NK-92 (cell line): Measurements from ENCODE around the gene PCDHGB2.
"Not testable (repeated sequence)": the region's sequence is repeated elsewhere in the genome, so short reads cannot be mapped to it uniquely, and the experiment has no call there.

Experiments used
- DNase-seq: peaks from one replicate; lab custom pipeline; 2025; ENCODE audit not compliant: unreplicated experiment; lab: John Stamatoyannopoulos, UW

PCDHGB2 gene

GRCh38 chr5:141383345-141383744 is 23.6 kb downstream of the PCDHGB2 start:
- no peak for DNase-seq

GRCh38 chr5:141384471-141385267 is 24.9 kb downstream of the PCDHGB2 start:
- DNase-seq: no peak

GRCh38 chr5:141387557-141388311 is 27.9 kb downstream of the PCDHGB2 start, which contains the start of gene PCDHGB4:
PCDHGB4 (plus strand) TSS chr5:141387698; CDS start chr5:141387885, 187 bp downstream.
- DNase-seq: not testable (repeated sequence)

GRCh38 chr5:141388661-141389060 is 28.9 kb downstream of the PCDHGB2 start:
- no peak for DNase-seq

- DNase-seq: no peak
These were observed 29.6 kb downstream of the PCDHGB2 start for GRCh38 chr5:141389153-141390042.

- no peak for DNase-seq
These were observed 32.8 kb downstream of the PCDHGB2 start, which contains the start of gene PCDHGA8 for GRCh38 chr5:141392429-141393198. PCDHGA8 (plus strand) TSS chr5:141392633; CDS start chr5:141392814, 181 bp downstream.

- DNase-seq: no peak
These were observed 33.5 kb downstream of the PCDHGB2 start for GRCh38 chr5:141393267-141393666.

GRCh38 chr5:141394401-141395187 is 34.8 kb downstream of the PCDHGB2 start:
- DNase-seq: not testable (repeated sequence)

- DNase-seq: not testable (repeated sequence)
These were observed 38.2 kb downstream of the PCDHGB2 start, which contains the start of gene PCDHGB5 for GRCh38 chr5:141397756-141398551. PCDHGB5 (plus strand) TSS chr5:141397947; CDS start chr5:141398128, 181 bp downstream.

GRCh38 chr5:141398608-141399007 is 38.8 kb downstream of the PCDHGB2 start:
- no peak for DNase-seq

- no peak for DNase-seq
These were observed 39.9 kb downstream of the PCDHGB2 start for GRCh38 chr5:141399555-141400258.

- no peak for DNase-seq
These were observed 42.9 kb downstream of the PCDHGB2 start, which contains the start of gene PCDHGA9 for GRCh38 chr5:141402553-141403243. PCDHGA9 (plus strand) TSS chr5:141402778; CDS start chr5:141402953, 175 bp downstream.

- no peak for DNase-seq
These were observed 43.6 kb downstream of the PCDHGB2 start for GRCh38 chr5:141403387-141403786.

GRCh38 chr5:141407790-141408505 is 48.2 kb downstream of the PCDHGB2 start, which contains the start of gene PCDHGB6:
PCDHGB6 (plus strand) TSS chr5:141408021; CDS start chr5:141408203, 182 bp downstream.
- not testable (repeated sequence) for DNase-seq

GRCh38 chr5:141409598-141410306 is 50.0 kb downstream of the PCDHGB2 start:
- no peak for DNase-seq

GRCh38 chr5:141411575-141411974 is 51.8 kb downstream of the PCDHGB2 start:
- no peak for DNase-seq
